ENCODE data around the gene ZNF407.

DNA sequence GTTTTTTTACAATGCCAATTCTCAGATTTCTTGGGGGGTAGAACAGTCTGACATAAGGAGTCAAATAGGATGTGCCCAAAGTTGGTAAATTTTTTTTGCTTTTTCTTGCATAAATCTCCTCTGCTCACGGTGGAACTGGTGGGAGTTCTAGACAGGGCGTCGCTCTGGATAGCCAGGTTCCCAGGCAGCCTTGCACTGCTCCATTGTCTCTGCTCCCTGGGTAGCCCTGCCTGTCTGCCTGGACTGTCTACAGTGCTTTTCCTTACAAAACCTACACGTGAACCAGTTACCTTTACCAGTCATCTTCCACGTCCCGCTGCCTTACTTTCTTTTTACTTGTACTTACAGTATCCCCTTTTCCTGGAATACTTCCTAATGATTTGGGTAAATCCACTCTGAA, 117.1 kb downstream of the ZNF407 start:
- TF ChIP-seq CTCF (IDR thresholded peaks at IDR 0.05) (no peak), POLR2A (IDR thresholded peaks at IDR 0.05) (no peak)

All from testis (tissue), 2 donors.